ENCODE data around the gene NSG2. TPM values are rescaled to one million over a fixed set of nuclear protein-coding genes. Genes with fewer than 3 reads are reported as not detected.

The NSG2 gene
- total RNA-seq, 4 donors from 2014 or later: 1.1 to 1.2 TPM; not detected in 2

DNA sequence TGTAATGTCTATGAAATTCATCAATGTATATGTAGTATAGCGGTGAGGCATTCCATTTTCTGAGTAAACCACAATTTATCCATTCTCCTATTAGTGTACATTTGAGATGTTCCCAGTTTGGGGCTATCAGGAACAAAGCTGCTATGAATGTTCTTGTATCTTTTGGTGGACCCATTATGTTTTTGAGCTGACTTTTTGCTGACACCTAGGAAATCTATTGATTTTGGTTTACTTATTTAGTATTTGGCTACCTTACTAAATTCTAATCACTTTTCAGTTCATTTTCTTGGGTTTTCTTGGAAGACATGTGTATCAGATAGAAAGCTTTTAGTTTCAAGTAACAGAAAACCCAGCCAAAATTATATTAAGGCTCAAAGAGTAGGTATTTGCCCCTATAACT is 13.7 kb downstream of the NSG2 start:
- Histone ChIP-seq H3K27ac (no peak overlapping the region), H3K9me3 (no peaks in the 10 kb centered on the region), H3K27me3 (no peaks in the 10 kb centered on the region), H3K4me1 (no peaks in the 10 kb centered on the region), H3K36me3 (no peaks in the 10 kb centered on the region), H3K4me3 (replicated peaks in 1 of 3) (no peak overlapping the region)
- DNase-seq: no peak
- 94 to 97% methylated on average over 1 of the region's 1 CpG for WGBS, 2 donors
- TF ChIP-seq, protein P1, sequence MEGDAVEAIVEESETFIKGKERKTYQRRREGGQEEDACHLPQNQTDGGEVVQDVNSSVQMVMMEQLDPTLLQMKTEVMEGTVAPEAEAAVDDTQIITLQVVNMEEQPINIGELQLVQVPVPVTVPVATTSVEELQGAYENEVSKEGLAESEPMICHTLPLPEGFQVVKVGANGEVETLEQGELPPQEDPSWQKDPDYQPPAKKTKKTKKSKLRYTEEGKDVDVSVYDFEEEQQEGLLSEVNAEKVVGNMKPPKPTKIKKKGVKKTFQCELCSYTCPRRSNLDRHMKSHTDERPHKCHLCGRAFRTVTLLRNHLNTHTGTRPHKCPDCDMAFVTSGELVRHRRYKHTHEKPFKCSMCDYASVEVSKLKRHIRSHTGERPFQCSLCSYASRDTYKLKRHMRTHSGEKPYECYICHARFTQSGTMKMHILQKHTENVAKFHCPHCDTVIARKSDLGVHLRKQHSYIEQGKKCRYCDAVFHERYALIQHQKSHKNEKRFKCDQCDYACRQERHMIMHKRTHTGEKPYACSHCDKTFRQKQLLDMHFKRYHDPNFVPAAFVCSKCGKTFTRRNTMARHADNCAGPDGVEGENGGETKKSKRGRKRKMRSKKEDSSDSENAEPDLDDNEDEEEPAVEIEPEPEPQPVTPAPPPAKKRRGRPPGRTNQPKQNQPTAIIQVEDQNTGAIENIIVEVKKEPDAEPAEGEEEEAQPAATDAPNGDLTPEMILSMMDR (IDR thresholded peaks at IDR 0.05): no peak
- TF ChIP-seq POLR2A (IDR thresholded peaks at IDR 0.05): no peak
- intact Hi-C loops (cut with DNase I): no loop called here

DNA sequence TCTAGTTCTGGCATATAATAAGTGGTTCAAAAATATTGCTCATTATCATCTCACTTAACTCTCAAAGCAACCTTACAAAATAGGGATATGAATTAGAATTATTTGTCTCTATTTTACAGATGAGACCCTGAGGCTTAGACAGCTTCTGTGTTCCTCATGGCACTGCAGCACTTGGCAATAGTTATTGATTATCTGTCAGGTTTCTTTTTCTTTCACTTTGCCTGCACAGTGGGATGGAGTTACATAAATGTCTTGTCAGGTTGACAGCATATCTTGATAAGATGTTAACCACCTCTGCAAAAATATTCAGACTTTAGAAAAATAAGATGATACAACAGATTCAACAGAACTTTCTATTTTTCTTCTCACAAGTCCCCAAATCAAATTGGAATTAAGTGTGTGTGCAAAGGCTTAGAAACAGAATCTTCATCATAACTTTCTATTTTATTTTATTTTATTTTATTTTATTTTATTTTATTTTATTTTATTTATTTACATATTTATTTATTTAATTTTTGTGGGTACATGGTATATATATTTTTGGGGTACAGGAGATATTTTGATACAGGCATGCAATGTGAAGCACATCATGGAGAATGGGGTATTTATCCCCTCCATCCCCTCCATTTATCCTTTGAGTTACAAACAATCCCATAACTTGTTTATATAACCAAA is 17.7 kb downstream of the NSG2 start:
- Histone ChIP-seq H3K4me3 (replicated peaks in 1 of 3) (no peak overlapping the region), H3K27me3 (no peaks in the 10 kb centered on the region), H3K9me3 (no peaks in the 10 kb centered on the region), H3K27ac (no peak overlapping the region), H3K4me1 (no peaks in the 10 kb centered on the region), H3K36me3 (no peaks in the 10 kb centered on the region)
- DNase-seq: no peak
- TF ChIP-seq, protein P1 (IDR thresholded peaks at IDR 0.05): no peak
- TF ChIP-seq POLR2A (IDR thresholded peaks at IDR 0.05): no peak
- intact Hi-C loops (cut with DNase I): no loop called here

DNA sequence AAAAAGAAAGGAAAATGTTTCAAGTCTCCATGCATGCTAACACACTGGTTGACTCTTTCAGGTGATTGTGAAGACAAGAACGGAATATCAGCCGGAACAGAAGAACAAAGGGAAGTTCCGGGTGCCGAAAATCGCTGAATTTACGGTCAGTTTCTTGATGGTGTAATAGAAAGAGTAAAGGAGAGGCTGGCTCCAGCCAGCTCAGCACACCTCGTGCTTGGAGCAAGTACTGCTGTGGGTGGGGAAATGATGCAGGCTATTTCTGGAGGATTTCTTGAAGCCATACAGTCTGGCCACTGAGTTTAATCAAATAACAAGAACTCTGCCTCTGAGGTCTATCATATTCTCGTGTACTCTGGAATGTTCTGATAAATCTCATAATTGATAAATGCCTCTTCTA is 18.7 kb downstream of the NSG2 start:
- no peak overlapping the region for H3K27ac ChIP-seq
- H3K27me3 ChIP-seq: no peaks in the 10 kb centered on the region
- no peak overlapping the region for H3K4me3 ChIP-seq (replicated peaks in 1 of 3)
- TF ChIP-seq, protein P1 (IDR thresholded peaks at IDR 0.05): no peak
- no peak for TF ChIP-seq POLR2A (IDR thresholded peaks at IDR 0.05)
- no peaks in the 10 kb centered on the region for H3K4me1 ChIP-seq
- no peaks in the 10 kb centered on the region for H3K36me3 ChIP-seq
- intact Hi-C loops (cut with DNase I): no loop called here
- DNase-seq: no peak
- WGBS, 2 donors: 81 to 82% methylated on average over 8 of the region's 8 CpGs
- no peaks in the 10 kb centered on the region for H3K9me3 ChIP-seq

DNA sequence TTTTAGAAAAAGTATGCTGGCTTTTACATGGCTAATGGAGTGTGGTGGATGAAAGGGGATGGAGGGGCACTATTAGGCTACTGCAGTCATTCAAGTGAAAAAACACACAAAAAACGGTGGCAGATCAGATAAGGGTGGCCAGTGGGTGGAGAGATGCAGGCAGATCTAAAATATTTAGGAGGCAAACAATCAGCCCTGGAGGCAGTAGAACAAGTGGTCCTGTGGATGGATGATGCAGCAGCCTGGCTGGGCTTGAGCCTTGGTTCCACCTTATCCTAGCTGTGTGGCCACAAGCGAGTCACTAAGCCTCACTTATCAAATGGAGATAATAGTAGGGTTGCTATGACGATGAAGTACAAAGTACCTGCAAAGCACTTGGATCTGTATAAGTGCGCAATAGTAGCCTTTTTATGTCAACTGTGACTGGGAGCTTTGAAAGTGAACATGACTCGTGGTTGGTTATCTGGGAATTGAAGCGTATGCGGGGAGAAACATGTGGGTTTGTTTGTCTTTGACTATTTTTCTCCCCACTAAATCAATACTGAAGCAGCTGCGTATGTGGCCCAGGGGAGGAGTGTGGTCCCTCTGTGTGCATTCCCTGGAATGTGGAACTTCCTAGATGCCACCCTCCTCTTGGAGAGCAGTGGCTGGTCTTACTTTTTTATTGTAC is 20.2 kb downstream of the NSG2 start:
- intact Hi-C loops (cut with DNase I): no loop called here

DNA sequence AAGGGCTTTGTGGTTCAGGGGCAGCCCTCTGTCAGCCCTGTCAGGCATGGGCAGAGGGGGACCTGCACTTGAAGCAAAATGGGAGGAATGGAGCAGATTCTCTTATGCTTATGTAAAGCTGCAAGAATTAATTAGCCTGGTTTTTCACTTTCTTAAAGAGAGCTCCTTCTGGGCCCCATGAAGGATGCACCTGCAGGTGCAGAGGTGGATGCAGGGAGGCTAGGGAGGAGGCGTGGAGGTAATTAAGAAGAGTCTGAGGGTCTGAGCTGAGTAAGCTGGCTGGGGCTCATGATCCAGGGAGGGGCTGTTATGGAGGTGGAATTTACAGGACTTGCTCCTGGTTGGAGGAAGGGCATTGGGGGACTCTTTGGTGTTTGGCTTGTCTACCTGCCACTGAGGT is 22.0 kb downstream of the NSG2 start:
- no peak for DNase-seq
- no peak for TF ChIP-seq POLR2A (IDR thresholded peaks at IDR 0.05)
- TF ChIP-seq, protein P1 (IDR thresholded peaks at IDR 0.05): no peak
- Histone ChIP-seq H3K4me1 (no peaks in the 10 kb centered on the region), H3K4me3 (replicated peaks in 1 of 3) (no peak overlapping the region), H3K36me3 (no peaks in the 10 kb centered on the region), H3K27ac (no peak overlapping the region), H3K9me3 (no peaks in the 10 kb centered on the region), H3K27me3 (no peaks in the 10 kb centered on the region)
- intact Hi-C loops (cut with DNase I): no loop called here
- 100% methylated on average over 1 of the region's 1 CpG for WGBS, 2 donors

More for the DNA sequence above, 20.2 kb downstream of the NSG2 start:
- no peaks in the 10 kb centered on the region for H3K4me1 ChIP-seq
- TF ChIP-seq, protein P1 (IDR thresholded peaks at IDR 0.05): no peak
- TF ChIP-seq POLR2A (IDR thresholded peaks at IDR 0.05): no peak
- no peaks in the 10 kb centered on the region for H3K9me3 ChIP-seq
- H3K27me3 ChIP-seq: no peaks in the 10 kb centered on the region
- H3K4me3 ChIP-seq (replicated peaks in 1 of 3): no peak overlapping the region
- H3K36me3 ChIP-seq: no peaks in the 10 kb centered on the region
- DNase-seq: no peak
- WGBS, 2 donors: 26 to 41% methylated on average over 8 of the region's 8 CpGs
- no peak overlapping the region for H3K27ac ChIP-seq
